Transverse colon (tissue), 3 donors: Measurements from ENCODE around the gene PIM3.

ENCODE experiments used
- CTCF ChIP-seq, 5 experiments: fragments of 200-600 bp in 3 of 5; fragments of 450-650 bp in 2 of 5; sonication (generic) in 3 of 5; IDR thresholded peaks; 1 replicate in 2 of 5; 2 replicates in 3 of 5; pipeline ENCODE4 v1.5.1; 2016 to 2017; ENCODE audit warnings: antibody characterized with exemption in 5 of 5, inconsistent platforms in 3 of 5, mild to moderate bottlenecking in 2 of 5, moderate library complexity in 1 of 5
- POLR2A ChIP-seq: fragments of 450-650 bp; IDR thresholded peaks from one replicate; pipeline ENCODE4 v1.6.1; 2016; ENCODE audit warnings: antibody characterized with exemption, mild to moderate bottlenecking, moderate library complexity

DNA sequence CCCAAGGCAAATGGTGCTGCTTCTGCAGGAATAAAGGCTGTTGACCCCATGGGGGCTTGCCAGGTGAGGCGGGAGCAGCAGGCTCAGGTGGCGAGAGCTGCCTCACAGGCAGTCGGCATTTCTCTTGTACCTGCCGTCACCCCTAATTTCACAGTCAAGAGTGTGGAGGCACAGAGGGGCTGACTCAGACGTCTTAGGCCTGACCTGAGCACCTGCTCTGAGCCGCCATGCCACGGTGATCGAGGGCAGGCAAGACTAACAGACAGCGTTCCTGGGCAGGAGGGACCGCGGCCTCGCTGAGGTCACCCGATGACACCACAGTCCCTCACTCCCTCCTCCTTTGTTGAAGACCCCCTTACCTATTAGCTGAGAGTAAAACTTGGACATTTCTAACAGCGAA is 47.5 kb upstream of the PIM3 start:
- TF ChIP-seq POLR2A = no peak
- no peak for TF ChIP-seq CTCF (IDR thresholded peaks at IDR 0.05)
